H7 (cell line): ENCODE measurements around the gene KLK3. TPM values are rescaled to one million over a fixed set of nuclear protein-coding genes. Genes with fewer than 3 reads are reported as not detected.
"Not testable (repeated sequence)": the region's sequence is repeated elsewhere in the genome, so short reads cannot be mapped to it uniquely, and the experiment has no call there.

Experiments
- DNase-seq: peaks from one replicate; pipeline ENCODE4 v3.0.0; 2012
- H3K27me3 ChIP-seq: 2 replicates; pipeline ENCODE4 v1.6.0; 2011; ENCODE audit warnings: mild to moderate bottlenecking, low read length; ENCODE audit not compliant: control insufficient read depth, insufficient read depth
- H3K36me3 ChIP-seq: replicated peaks from 2 replicates; pipeline ENCODE4 v1.5.1; 2011; ENCODE audit warnings: low read length; ENCODE audit not compliant: control insufficient read depth, insufficient read depth
- H3K4me3 ChIP-seq: 2 replicates; pipeline ENCODE4 v1.5.1; 2011; ENCODE audit warnings: low read depth, mild to moderate bottlenecking, control low read depth, low read length, moderate library complexity; ENCODE audit not compliant: insufficient read depth
- total RNA-seq: library from RNA; depleted of rRNA; stranded (reverse); fragments of >200 nt; shearing (Covaris generic); gene quantifications from 2 replicates; pipeline ENCODE4 v1.2.3, GENCODE V29; 2014; rRNA removed

KLK3 gene
- total RNA-seq, result not detected in 2 replicates

- no peaks in the 10 kb centered on the region for H3K36me3 ChIP-seq
- peak; percentile 19 for DNase-seq
- H3K27me3 ChIP-seq, result peaks cover 4% of the 10 kb centered on the region; the same call in 1 of the 2 replicates
Measured at GRCh38 chr19:50854636-50855410, at the start of gene KLK3. TSS of gene KLK3 (plus strand) at chr19:50854915. CDS start at chr19:50854956, 41 bp downstream.

GRCh38 chr19:50808856-50809255 is 45.9 kb upstream of the KLK3 start:
- Histone ChIP-seq H3K36me3 (no peaks in the 10 kb centered on the region), H3K4me3 (no peak overlapping the region), H3K27me3 (no peaks in the 10 kb centered on the region; the same call in 1 of the 2 replicates)
- no peak for DNase-seq

More at GRCh38 chr19:50854636-50855410, at the start of gene KLK3:
- H3K4me3 ChIP-seq, result no peak within 1 kb of the TSS

DNA sequence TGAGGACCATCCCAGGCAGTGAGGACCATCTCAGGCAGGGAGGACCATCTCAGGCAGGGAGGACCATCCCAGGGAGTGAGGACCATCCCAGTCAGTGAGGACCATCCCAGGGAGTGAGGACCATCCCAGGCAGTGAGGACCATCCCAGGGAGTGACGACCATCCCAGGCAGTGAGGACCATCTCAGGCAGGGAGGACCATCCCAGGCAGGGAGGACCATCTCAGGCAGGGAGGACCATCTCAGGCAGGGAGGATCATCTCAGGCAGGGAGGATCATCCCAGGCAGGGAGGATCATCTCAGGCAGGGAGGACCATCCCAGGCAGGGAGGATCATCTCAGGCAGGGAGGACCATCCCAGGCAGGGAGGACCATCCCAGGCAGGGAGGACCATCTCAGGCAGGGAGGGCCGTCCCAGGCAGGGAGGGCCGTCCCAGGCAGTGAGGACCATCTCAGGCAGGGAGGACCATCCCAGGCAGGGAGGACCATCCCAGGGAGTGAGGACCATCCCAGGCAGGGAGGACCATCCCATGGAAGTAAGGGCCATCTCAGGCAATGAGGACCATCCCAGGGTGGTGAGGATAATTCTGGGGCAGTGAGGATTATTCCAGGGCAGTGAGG is 43.0 kb upstream of the KLK3 start:
- H3K4me3 ChIP-seq, DNase-seq, H3K27me3 ChIP-seq: not testable (repeated sequence)

GRCh38 chr19:50812474-50812873 is 42.2 kb upstream of the KLK3 start:
- Histone ChIP-seq H3K4me3 (no peak overlapping the region), H3K36me3 (no peaks in the 10 kb centered on the region), H3K27me3 (peaks cover 3% of the 10 kb centered on the region; the same call in 1 of the 2 replicates)
- no peak for DNase-seq

More for the DNA sequence above, 43.0 kb upstream of the KLK3 start:
- not testable (repeated sequence) for H3K36me3 ChIP-seq

DNA sequence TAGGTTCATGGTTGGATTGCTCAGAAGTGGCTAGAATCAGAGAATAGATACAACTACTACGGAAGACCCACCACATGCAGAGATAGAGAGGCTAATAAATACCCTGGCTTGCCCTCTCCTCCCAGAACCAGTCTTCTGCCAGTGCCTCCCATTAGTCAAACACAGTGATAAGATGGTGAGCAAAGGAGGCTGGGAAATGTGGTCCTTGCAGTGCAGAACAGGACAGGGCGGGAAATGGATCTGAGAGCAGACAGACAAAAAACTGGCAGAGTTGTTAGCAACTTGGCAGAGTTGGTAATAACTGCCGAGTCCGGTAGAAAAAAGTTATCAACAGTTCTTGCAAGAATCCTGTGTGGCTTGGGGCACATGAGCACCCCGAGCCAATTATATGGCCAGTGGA is 39.8 kb upstream of the KLK3 start:
- H3K4me3 ChIP-seq, result no peak overlapping the region
- peaks cover 26% of the 10 kb centered on the region for H3K27me3 ChIP-seq
- no peaks in the 10 kb centered on the region for H3K36me3 ChIP-seq
- no peak for DNase-seq

DNA sequence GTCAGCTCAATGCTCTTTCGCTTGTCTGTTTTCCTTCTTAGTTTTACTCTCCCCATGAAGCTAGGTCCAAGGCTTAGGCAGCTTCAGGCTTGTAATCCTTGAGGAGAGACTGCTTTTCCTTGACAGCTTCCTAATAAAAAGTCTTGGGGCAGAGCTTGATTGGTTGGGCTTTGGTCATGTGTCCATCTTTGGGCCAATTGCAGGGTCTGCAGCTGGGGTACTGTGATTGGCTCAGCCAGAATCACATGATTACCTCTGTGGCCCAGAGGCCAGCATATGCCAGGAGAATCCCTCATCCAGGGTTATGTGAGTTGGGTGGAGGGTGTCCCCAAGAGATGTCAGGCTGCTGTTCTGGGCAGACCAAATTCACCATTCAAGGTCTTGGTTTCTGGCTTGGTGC is 39.3 kb upstream of the KLK3 start:
- no peak overlapping the region for H3K4me3 ChIP-seq
- peaks cover 31% of the 10 kb centered on the region for H3K27me3 ChIP-seq
- DNase-seq, result no peak
- no peaks in the 10 kb centered on the region for H3K36me3 ChIP-seq

GRCh38 chr19:50817941-50818858 is 36.5 kb upstream of the KLK3 start:
- no peaks in the 10 kb centered on the region for H3K36me3 ChIP-seq
- H3K27me3 ChIP-seq, result peaks cover 49% of the 10 kb centered on the region
- H3K4me3 ChIP-seq, result peak overlapping the region; percentile 77
- peak; percentile 99 for DNase-seq

- Histone ChIP-seq H3K27me3 (peaks cover 49% of the 10 kb centered on the region), H3K36me3 (no peaks in the 10 kb centered on the region), H3K4me3 (no peak overlapping the region)
- no peak for DNase-seq
Measured at GRCh38 chr19:50818859-50819472, 35.7 kb upstream of the KLK3 start.

DNA sequence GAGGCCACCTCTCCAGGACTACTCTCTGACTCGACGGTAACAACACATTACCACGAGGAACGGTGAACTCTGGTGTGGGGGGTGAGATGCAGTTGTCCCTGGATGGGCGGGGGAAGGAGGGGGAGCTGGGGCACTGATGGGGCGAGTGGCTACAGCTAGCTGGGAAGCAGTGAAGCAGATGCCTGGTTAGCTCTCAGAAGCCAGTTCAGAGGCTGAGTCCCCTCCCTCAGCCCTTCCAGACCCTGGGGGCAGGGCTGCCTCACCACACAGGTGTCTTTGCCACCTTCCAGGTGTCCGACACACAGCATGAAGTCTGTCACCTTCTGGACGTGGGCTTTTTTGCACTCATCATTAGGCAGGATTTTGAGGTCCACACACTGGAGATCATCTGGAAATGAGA is 35.1 kb upstream of the KLK3 start:
- no peaks in the 10 kb centered on the region for H3K36me3 ChIP-seq
- no peak for DNase-seq
- no peak overlapping the region for H3K4me3 ChIP-seq
- H3K27me3 ChIP-seq, result peaks cover 49% of the 10 kb centered on the region

- no peaks in the 10 kb centered on the region for H3K36me3 ChIP-seq
- peak overlapping the region; percentile 10; the same call in 1 of the 2 replicates for H3K4me3 ChIP-seq
- peaks cover 49% of the 10 kb centered on the region for H3K27me3 ChIP-seq
- DNase-seq, result no peak
Measured at GRCh38 chr19:50820086-50820485, 34.6 kb upstream of the KLK3 start.

GRCh38 chr19:50820549-50821247 is 34.0 kb upstream of the KLK3 start:
- Histone ChIP-seq H3K36me3 (no peaks in the 10 kb centered on the region), H3K4me3 (peak overlapping the region; percentile 27; the same call in 1 of the 2 replicates), H3K27me3 (peaks cover 49% of the 10 kb centered on the region)
- DNase-seq, result peak; percentile 82

- Histone ChIP-seq H3K36me3 (no peaks in the 10 kb centered on the region), H3K27me3 (peaks cover 49% of the 10 kb centered on the region), H3K4me3 (peak overlapping the region; percentile 27; the same call in 1 of the 2 replicates)
- DNase-seq, result no peak
Measured at GRCh38 chr19:50821248-50821612, 33.5 kb upstream of the KLK3 start.

- no peak overlapping the region for H3K4me3 ChIP-seq
- H3K36me3 ChIP-seq, result no peaks in the 10 kb centered on the region
- DNase-seq, result no peak
- peaks cover 49% of the 10 kb centered on the region for H3K27me3 ChIP-seq
Measured at GRCh38 chr19:50821622-50822021, 33.1 kb upstream of the KLK3 start.
